Activated naive CD8-positive, alpha-beta T cell treated with anti-CD3 and anti-CD28 coated beads, Interleukin-2, amount 50 U/mL, for 24 hours (primary cell): Measurements from ENCODE around the gene CDC42EP2.
"Not testable (repeated sequence)": the region's sequence is repeated elsewhere in the genome, so short reads cannot be mapped to it uniquely, and the experiment has no call there.

ENCODE experiments used
- ATAC-seq: fragments of 150-1000 bp; cut with Tn5 transposase; one replicate; pipeline ENCODE4 v1.10.0; 2021
- DNase-seq: peaks from one replicate; pipeline ENCODE4 v3.0.0; 2021
- H3K27ac Mint-ChIP-seq: one replicate; pipeline ENCODE4 v1.8.0; 2021; ENCODE audit warnings: mild to moderate bottlenecking, mixed read lengths
- H3K27me3 Mint-ChIP-seq: one replicate; pipeline ENCODE4 v1.8.0; 2021; ENCODE audit warnings: mixed read lengths
- H3K36me3 Mint-ChIP-seq: one replicate; pipeline ENCODE4 v1.8.0; 2021; ENCODE audit warnings: low read depth, mixed read lengths
- H3K4me1 Mint-ChIP-seq: one replicate; pipeline ENCODE4 v1.8.0; 2021; ENCODE audit warnings: mixed read lengths
- H3K4me3 Mint-ChIP-seq: one replicate; pipeline ENCODE4 v1.8.0; 2021; ENCODE audit warnings: mild to moderate bottlenecking, moderate library complexity, mixed read lengths
- H3K9me3 Mint-ChIP-seq: one replicate; pipeline ENCODE4 v1.8.0; 2021; ENCODE audit warnings: mixed read lengths

The CDC42EP2 gene

GRCh38 chr11:65321076-65321475, 6.4 kb downstream of the CDC42EP2 start:
- no peak overlapping the region for H3K27ac Mint-ChIP-seq
- DNase-seq (no peak), ATAC-seq (no peak)
- H3K4me3 Mint-ChIP-seq = no peak overlapping the region
- peaks cover 2% of the 10 kb centered on the region for H3K4me1 Mint-ChIP-seq
- H3K27me3 Mint-ChIP-seq = no peaks in the 10 kb centered on the region
- H3K36me3 Mint-ChIP-seq = no peaks in the 10 kb centered on the region
- H3K9me3 Mint-ChIP-seq = no peaks in the 10 kb centered on the region

DNA sequence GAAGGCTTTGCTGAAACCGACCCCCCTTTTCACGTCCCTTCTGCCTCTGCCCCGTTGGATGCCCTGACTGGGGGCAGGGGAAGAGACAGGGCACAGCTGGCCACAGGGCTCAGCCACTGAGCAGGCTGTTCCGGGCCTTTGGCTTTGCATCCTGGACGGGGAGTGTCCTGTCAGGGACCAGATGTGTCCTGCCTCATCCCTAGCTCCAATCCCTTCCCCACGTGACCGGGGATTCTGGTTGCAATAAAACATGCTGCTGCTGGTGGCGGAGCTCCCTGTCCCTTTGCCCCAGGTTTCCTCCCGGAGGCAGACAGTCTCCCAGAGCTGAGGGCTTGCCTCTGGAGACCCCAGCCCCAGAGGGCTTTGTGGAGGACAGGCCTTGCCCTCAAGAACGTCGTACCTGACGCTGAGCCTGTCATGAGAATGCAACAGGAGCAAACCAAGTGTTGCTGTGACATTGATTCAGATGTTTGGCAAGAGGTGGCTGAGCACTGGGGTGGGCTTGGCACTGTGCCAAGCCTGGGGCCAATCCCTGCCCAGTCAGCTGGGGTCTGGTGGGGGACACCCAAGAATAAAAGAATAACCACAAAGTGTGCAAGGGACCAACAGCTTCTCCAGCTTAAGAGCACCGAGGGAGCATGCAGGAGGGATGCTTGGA, 7.3 kb downstream of the CDC42EP2 start:
- DNase-seq = no peak
- Mint-ChIP-seq H3K4me1 (no peaks in the 10 kb centered on the region), H3K27ac (no peak overlapping the region), H3K36me3 (no peaks in the 10 kb centered on the region), H3K27me3 (no peaks in the 10 kb centered on the region), H3K9me3 (no peaks in the 10 kb centered on the region), H3K4me3 (no peak overlapping the region)
- no peak for ATAC-seq

GRCh38 chr11:65323813-65324212, 9.1 kb downstream of the CDC42EP2 start:
- Mint-ChIP-seq H3K9me3 (no peaks in the 10 kb centered on the region), H3K4me3 (no peak overlapping the region), H3K36me3 (no peaks in the 10 kb centered on the region), H3K4me1 (no peaks in the 10 kb centered on the region), H3K27me3 (no peaks in the 10 kb centered on the region), H3K27ac (no peak overlapping the region)
- ATAC-seq (no peak), DNase-seq (no peak)

GRCh38 chr11:65325435-65325834, 10.8 kb downstream of the CDC42EP2 start:
- Mint-ChIP-seq H3K36me3 (no peaks in the 10 kb centered on the region), H3K4me1 (peaks cover 10% of the 10 kb centered on the region), H3K27me3 (no peaks in the 10 kb centered on the region), H3K9me3 (no peaks in the 10 kb centered on the region), H3K27ac (no peak overlapping the region), H3K4me3 (no peak overlapping the region)
- ATAC-seq (no peak), DNase-seq (no peak)

DNA sequence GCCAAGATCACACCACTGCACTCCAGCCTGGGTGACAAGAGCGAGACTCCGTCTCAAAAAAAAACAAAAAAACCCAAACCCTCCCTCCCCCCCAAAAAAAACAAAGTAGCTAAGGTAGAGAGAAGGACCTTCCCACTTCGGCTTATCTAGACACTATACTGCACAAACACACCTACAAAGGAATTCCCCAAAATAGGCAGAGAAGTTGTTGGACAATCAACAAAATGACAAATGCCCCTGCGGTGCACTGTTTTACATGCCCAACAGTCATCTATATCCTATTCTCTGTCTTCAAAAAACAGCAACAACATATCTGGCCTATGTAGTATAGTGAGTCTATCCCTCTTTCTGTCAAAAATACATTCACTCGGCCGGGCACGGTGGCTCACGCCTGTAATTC, 12.4 kb downstream of the CDC42EP2 start:
- Mint-ChIP-seq H3K36me3 (no peaks in the 10 kb centered on the region), H3K4me3 (no peak overlapping the region)
- ATAC-seq = no peak

DNA sequence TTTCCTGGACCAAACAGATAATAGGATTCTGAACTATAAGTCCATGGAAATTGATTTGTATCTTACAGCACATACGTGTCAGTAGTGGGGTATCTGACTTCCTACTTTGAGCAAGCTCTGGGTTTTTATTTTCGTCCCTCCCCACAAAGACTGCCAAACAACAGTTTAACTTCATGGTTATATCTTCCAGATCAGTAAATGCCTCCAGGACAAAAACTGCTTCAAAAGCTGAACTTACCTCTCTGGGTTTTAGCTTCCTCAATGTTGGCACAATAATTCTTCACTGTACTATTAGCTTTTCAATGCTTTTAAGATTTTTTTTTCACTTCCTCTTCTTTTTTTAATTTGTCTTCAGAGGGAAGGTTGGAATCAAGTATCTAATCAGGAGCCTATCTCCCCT, 14.8 kb downstream of the CDC42EP2 start:
- peak overlapping the region; percentile 44 for H3K27ac Mint-ChIP-seq
- H3K27me3 Mint-ChIP-seq = no peaks in the 10 kb centered on the region
- H3K9me3 Mint-ChIP-seq = no peaks in the 10 kb centered on the region
- peaks cover 2% of the 10 kb centered on the region for H3K36me3 Mint-ChIP-seq
- DNase-seq (no peak), ATAC-seq (no peak)
- no peak overlapping the region for H3K4me3 Mint-ChIP-seq
- H3K4me1 Mint-ChIP-seq = peaks cover 14% of the 10 kb centered on the region

More for the DNA sequence above, 12.4 kb downstream of the CDC42EP2 start:
- Mint-ChIP-seq H3K27me3 (no peaks in the 10 kb centered on the region), H3K9me3 (no peaks in the 10 kb centered on the region), H3K4me1 (peaks cover 10% of the 10 kb centered on the region), H3K27ac (no peak overlapping the region)
- no peak for DNase-seq

DNA sequence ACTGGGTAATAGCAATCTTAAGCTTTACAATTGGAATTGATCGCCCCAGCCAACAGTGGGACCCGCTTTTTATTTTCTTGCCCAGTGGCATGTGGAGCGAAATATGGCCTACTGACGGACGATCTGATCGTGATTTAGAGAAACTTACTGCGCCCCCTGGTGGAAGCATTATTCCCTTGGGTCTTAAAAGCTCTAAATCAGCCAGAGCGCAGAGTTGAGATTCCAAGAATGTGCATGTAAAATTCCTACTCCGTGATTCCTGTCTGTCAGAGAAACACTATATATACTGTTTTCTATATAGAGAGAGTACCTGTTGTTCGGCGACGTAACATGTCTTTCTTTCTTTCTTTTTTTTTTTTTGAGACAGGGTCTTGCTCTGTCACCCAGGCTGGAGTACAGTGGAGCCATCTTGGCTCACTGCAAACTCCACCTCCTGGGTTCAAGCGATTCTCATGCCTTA, 15.3 kb downstream of the CDC42EP2 start:
- peaks cover 4% of the 10 kb centered on the region for H3K36me3 Mint-ChIP-seq
- H3K9me3 Mint-ChIP-seq = no peaks in the 10 kb centered on the region
- ATAC-seq (peak; percentile 27), DNase-seq (peak; percentile 89)
- peak overlapping the region; percentile 30 for H3K4me3 Mint-ChIP-seq
- H3K27ac Mint-ChIP-seq = peak overlapping the region; percentile 44
- no peaks in the 10 kb centered on the region for H3K27me3 Mint-ChIP-seq
- H3K4me1 Mint-ChIP-seq = peaks cover 19% of the 10 kb centered on the region

DNA sequence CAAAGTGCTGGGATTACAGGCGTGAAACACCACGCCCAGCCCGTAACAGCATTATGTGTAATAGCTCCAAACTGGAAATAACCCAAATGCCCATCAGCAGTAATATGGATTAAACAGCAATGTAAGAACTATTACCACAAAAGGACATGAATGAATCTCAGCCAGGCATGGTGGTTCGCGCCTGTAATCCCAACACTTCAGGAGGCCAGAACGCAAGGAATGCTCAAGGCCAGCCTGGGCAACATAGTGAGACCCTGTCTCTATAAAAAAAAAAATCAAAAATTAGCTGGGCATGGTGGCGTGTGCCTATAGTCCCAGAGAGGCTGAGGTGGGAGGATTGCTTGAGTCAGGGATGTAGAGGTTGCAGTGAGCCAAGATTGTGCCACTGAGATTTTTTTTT, 15.9 kb downstream of the CDC42EP2 start:
- H3K9me3 Mint-ChIP-seq = no peaks in the 10 kb centered on the region
- peaks cover 25% of the 10 kb centered on the region for H3K4me1 Mint-ChIP-seq
- peaks cover 8% of the 10 kb centered on the region for H3K36me3 Mint-ChIP-seq
- no peaks in the 10 kb centered on the region for H3K27me3 Mint-ChIP-seq
- H3K27ac Mint-ChIP-seq = no peak overlapping the region
- DNase-seq (no peak), ATAC-seq (no peak)
- H3K4me3 Mint-ChIP-seq = no peak overlapping the region

- Mint-ChIP-seq H3K36me3 (peaks cover 10% of the 10 kb centered on the region), H3K4me1 (peaks cover 32% of the 10 kb centered on the region)
- ATAC-seq, H3K27me3 Mint-ChIP-seq, H3K4me3 Mint-ChIP-seq, H3K27ac Mint-ChIP-seq, H3K9me3 Mint-ChIP-seq, DNase-seq: not testable (repeated sequence)
These were observed 17.9 kb downstream of the CDC42EP2 start for GRCh38 chr11:65332591-65332990.

- peaks cover 16% of the 10 kb centered on the region for H3K36me3 Mint-ChIP-seq
- H3K4me3 Mint-ChIP-seq = peak overlapping the region; percentile 85
- H3K27me3 Mint-ChIP-seq = no peaks in the 10 kb centered on the region
- no peak for ATAC-seq
- DNase-seq = no peak
- peaks cover 39% of the 10 kb centered on the region for H3K4me1 Mint-ChIP-seq
- peak overlapping the region; percentile 70 for H3K27ac Mint-ChIP-seq
- H3K9me3 Mint-ChIP-seq = no peaks in the 10 kb centered on the region
These were observed 20.1 kb downstream of the CDC42EP2 start for GRCh38 chr11:65334696-65335295.

- ATAC-seq (no peak), DNase-seq (no peak)
- no peaks in the 10 kb centered on the region for H3K27me3 Mint-ChIP-seq
- H3K9me3 Mint-ChIP-seq = no peaks in the 10 kb centered on the region
- peaks cover 30% of the 10 kb centered on the region for H3K4me1 Mint-ChIP-seq
- peaks cover 34% of the 10 kb centered on the region for H3K36me3 Mint-ChIP-seq
- H3K27ac Mint-ChIP-seq = peak overlapping the region; percentile 37
- no peak overlapping the region for H3K4me3 Mint-ChIP-seq
These were observed 24.0 kb downstream of the CDC42EP2 start for GRCh38 chr11:65338676-65339075.

DNA sequence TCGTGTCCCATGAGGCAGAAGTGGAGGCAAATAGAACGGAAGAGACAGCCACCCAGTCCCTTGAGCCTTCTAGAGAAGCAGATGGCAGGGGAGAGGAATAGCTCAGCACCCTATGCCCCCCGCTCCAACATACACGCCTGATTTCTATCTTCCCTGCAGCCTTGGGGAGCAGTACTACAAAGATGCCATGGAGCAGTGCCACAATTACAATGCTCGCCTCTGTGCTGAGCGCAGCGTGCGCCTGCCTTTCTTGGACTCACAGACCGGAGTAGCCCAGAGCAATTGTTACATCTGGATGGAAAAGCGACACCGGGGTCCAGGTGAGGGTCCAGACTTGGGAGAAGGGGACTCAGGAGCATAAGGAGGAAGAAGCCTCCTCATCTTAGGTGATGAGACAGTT, 25.6 kb downstream of the CDC42EP2 start:
- DNase-seq (no peak), ATAC-seq (no peak)
- Mint-ChIP-seq H3K27me3 (no peaks in the 10 kb centered on the region), H3K36me3 (peaks cover 41% of the 10 kb centered on the region), H3K27ac (no peak overlapping the region), H3K4me3 (no peak overlapping the region), H3K4me1 (peaks cover 23% of the 10 kb centered on the region), H3K9me3 (no peaks in the 10 kb centered on the region)

- no peak for ATAC-seq
- no peak for DNase-seq
- Mint-ChIP-seq H3K9me3 (no peaks in the 10 kb centered on the region), H3K4me1 (peaks cover 12% of the 10 kb centered on the region), H3K27me3 (no peaks in the 10 kb centered on the region), H3K27ac (no peak overlapping the region), H3K36me3 (peaks cover 49% of the 10 kb centered on the region), H3K4me3 (no peak overlapping the region)
These were observed 27.2 kb downstream of the CDC42EP2 start for GRCh38 chr11:65341856-65342255.

DNA sequence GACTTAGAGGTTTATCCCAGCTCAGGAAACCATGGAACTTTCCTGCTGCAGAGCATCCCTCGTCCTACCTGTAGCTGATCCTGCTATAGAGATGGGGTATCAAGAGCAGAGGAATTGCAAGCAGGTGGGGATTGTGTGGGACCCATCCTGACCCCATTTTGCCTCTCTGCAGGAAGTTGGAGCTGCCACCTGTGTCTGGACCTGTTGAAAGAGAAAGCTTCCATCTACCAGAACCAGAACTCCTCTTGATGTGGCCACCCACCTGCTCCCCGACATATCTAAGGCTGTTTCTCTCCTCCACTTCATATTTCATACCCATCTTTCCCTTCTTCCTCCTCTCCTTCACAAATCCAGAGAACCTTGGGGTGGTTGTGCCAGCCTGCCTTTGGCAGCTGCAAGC, 36.8 kb downstream of the CDC42EP2 start:
- peaks cover 30% of the 10 kb centered on the region for H3K36me3 Mint-ChIP-seq
- no peak overlapping the region for H3K4me3 Mint-ChIP-seq
- peaks cover 11% of the 10 kb centered on the region for H3K4me1 Mint-ChIP-seq
- DNase-seq (no peak), ATAC-seq (no peak)
- H3K9me3 Mint-ChIP-seq = no peaks in the 10 kb centered on the region
- no peak overlapping the region for H3K27ac Mint-ChIP-seq
- H3K27me3 Mint-ChIP-seq = no peaks in the 10 kb centered on the region

- ATAC-seq = no peak
- no peak for DNase-seq
- H3K36me3 Mint-ChIP-seq = peaks cover 26% of the 10 kb centered on the region
- peak overlapping the region; percentile 55 for H3K27ac Mint-ChIP-seq
- H3K9me3 Mint-ChIP-seq = no peaks in the 10 kb centered on the region
- no peaks in the 10 kb centered on the region for H3K27me3 Mint-ChIP-seq
- peaks cover 11% of the 10 kb centered on the region for H3K4me1 Mint-ChIP-seq
- no peak overlapping the region for H3K4me3 Mint-ChIP-seq
These were observed 38.1 kb downstream of the CDC42EP2 start for GRCh38 chr11:65352783-65353182.
